GM12865 (cell line): ENCODE data around the gene TSPYL4.

Source experiments
- DNase-seq: peaks from one replicate; pipeline ENCODE4 v3.0.0; 2010; ENCODE audit warnings: low read depth
- H3K4me3 ChIP-seq: 2 replicates; pipeline ENCODE4 v1.5.1; 2011; ENCODE audit warnings: mild to moderate bottlenecking, low read depth, low read length, control low read depth
- TF ChIP-seq, protein P1 (sequence below): IDR thresholded peaks from 2 replicates; pipeline ENCODE4 v1.5.1; 2011; ENCODE audit warnings: low read length, control low read depth, low read depth, inconsistent platforms; ENCODE audit not compliant: insufficient read depth; ENCODE audit errors: missing control alignments

Gene TSPYL4

DNA sequence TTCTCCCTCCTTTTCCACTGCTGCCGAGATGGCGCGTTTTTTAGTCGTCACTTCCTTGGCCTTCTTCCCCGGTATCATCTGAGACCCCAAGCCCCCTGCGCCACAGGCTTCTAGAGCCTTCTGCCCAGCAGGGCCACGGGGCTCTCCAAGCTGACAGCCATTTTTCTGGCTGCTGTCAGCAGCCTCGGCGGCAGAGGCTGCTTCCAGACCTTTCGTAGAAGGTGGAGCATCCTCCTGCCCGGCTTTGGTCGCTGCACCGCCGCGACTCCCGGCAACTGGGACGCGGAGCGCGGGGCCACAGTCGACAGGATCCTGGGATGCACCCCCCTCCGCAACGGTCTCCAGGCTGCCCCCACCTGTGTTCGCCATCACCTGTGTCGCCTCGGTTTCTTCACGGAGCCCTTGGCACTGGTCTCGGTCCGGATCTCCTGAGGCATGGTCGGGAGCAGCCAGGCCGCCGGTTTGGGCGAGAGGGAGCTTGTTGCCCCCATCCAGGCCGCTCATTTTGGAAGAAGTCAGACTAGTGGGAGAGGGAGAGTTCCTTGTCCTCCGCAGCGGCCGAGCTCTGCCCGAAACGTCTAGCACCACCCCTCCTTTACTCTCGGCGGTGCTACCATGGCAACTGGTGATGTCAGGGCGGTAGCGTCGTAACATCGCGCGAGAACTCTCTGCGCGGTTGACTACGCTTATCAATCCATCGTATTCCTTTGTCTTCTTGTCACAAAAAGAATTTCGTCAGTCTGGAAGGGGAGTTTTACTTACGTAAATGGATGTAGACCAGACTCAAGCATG lies at the start of gene TSPYL4:
Gene TSPYL4, minus strand, starts transcription at position 571 of the 792 bp plus-strand sequence. Its CDS starts 67 bp downstream, at position 504.
- TF ChIP-seq, protein P1, sequence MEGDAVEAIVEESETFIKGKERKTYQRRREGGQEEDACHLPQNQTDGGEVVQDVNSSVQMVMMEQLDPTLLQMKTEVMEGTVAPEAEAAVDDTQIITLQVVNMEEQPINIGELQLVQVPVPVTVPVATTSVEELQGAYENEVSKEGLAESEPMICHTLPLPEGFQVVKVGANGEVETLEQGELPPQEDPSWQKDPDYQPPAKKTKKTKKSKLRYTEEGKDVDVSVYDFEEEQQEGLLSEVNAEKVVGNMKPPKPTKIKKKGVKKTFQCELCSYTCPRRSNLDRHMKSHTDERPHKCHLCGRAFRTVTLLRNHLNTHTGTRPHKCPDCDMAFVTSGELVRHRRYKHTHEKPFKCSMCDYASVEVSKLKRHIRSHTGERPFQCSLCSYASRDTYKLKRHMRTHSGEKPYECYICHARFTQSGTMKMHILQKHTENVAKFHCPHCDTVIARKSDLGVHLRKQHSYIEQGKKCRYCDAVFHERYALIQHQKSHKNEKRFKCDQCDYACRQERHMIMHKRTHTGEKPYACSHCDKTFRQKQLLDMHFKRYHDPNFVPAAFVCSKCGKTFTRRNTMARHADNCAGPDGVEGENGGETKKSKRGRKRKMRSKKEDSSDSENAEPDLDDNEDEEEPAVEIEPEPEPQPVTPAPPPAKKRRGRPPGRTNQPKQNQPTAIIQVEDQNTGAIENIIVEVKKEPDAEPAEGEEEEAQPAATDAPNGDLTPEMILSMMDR, result no peak
- peak within 1 kb of the TSS; percentile 94 for H3K4me3 ChIP-seq

DNA sequence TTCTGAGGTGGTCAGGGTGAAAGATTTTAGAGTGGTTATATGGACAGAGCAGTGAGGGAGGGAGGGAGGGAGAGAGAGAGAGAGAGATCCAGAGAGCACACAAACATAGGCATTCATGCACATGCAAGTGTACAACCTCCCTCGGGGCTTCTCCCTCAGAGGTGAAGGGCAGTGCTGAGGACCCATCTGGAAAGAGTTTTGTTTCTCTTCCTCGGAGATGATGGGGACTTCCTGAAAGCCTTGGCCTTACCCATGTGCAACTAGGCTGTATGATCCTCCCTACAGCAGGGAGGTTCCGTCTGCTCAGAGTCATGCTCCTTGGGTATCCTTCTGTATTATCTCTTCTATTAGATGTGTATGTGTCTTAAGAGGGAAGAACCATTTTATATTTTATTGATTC lies 47.2 kb upstream of the TSPYL4 start:
- TF ChIP-seq, protein P1, result no peak
- DNase-seq, result no peak
- H3K4me3 ChIP-seq, result no peak overlapping the region

More for the DNA sequence above, at the start of gene TSPYL4:
- peak; percentile 94 for DNase-seq

DNA sequence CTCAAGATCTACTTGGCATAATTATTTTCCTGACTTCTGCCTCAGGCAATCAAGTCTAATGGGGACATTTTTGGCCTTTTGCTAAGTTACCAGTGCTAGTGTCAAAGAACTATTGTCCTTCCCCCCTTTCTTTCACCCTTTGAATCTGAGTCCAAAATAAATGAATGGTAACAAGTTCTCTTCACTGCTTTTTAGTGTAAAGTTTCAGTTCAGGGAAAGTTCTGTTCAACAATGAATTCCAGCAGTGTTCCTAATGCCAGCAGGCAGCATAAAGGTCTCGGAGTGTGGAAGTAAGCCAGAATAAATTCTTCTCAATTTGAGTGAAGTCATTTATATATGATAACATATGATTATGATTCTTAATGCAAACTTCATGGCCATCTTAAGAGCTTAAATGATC lies 46.7 kb upstream of the TSPYL4 start:
- no peak overlapping the region for H3K4me3 ChIP-seq
- no peak for DNase-seq
- TF ChIP-seq, protein P1, result no peak

DNA sequence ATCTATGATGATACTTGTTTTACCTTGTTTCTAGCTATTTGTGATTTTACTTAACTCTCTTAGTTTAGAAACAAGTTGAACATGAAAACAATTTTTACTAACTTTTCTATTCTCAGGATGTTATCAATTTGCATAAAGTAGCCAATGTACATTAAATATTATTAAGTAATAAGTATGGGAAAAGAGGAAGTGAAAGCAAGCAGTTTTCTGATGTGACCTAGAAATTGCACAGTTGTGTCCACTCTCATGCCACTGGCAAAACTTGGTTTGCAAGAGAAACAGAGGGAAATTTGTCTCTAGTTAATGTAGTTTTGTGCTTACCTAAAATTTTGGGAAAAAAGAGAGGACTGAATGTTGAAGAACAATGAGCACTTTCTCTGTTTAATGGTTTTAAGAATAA lies 45.1 kb upstream of the TSPYL4 start:
- TF ChIP-seq, protein P1, result no peak
- DNase-seq, result no peak
- no peak overlapping the region for H3K4me3 ChIP-seq

DNA sequence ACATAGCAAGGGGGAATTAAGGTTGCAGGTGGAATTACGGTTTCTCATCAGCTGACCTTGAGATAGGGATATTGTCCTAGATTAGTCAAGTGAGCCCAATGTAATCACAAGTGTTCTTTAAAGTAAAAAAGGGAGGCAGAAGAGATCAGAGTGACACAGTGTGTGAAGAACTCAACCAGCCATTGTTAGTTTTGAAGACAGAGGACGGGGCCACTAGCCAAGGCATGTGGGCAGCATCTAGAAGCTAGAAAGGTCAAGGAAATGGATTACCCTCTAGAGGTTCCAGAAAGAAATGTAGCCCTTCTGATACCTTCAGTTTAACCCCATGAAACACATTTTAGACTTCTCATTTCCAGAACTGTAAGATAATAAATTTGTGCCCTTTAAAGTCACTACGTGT lies 44.4 kb upstream of the TSPYL4 start:
- no peak for DNase-seq
- no peak overlapping the region for H3K4me3 ChIP-seq
- TF ChIP-seq, protein P1, result no peak

DNA sequence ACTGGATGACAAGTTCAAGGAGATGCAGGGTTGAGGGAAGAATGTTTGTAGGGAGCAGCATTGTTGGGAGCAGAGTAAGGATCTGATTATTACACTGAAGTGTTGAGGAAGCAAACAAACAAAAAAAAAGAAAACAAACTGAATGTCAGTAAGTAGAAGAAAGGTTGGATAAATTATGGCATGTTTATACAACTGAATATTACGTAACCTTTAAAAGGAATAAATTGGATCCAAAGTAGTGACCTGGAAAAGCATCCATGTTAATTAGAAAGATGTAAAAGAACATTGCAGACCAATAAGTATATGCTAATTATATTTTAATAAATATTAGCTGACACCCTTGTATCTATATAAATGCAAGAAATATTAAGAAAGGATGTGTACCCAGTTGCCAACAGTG lies 38.7 kb upstream of the TSPYL4 start:
- H3K4me3 ChIP-seq, result no peak overlapping the region
- DNase-seq, result no peak
- TF ChIP-seq, protein P1, result no peak
